Measurements from ENCODE around the gene CARD14.

CARD14 gene

DNA sequence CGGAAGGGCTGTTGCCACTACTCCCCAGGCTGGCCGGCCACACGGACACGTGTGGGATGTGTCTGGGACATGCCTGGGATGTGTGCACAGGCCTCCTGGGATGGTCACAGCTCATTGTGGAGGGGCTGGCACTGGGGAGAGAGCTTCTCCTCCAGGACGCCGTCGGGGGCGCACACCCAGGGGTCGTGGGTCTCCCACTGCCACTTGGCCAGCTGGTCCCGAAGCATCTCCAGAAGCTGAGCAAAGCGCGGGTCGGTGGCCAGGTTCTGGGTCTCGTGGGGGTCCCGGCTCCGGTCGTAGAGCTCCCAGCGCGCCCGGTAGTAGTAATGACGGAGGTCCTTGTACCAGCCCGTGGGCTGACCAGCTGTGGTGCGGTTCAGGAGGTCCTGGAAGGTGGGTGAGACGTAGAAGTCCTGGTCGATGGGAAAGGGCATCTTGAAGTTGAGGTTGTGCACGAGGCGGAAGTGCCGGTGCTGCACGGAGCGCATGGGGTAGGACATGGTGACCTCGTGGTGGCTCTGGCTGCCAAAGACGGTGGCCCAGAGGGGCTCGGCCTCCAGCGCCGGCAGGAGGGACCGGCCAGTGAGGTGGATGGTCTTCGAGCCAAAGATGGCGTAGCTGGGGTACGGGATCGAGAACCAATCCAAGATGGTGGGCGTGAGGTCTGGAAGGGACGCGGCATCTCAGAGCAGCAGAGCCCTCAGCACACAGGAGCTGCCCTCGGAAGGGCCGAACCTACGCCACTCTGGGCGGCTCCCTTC is 40.7 kb downstream of the CARD14 start:
- no peak for DNase-seq (ENCODE audit: low read depth in 2 of 2)

DNA sequence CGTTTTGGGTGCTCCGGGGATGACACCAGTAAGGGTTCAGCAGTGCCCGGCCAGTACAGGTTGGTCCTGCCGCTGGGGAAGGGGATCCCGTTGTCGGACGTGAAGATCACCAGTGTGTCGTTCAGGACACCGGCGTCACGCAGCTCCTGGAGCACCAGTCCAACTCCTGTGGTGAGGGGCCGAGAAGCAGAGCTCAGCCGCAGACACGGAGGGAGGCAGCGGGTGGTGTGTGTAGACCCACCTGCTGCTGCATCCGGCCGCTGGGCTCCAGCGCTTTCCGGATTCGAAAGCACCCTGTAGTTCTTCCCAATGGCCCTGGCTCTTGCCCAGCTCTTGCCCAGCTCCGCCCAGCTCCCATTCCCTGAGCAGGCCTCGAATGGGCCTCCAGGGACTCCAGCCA is 42.3 kb downstream of the CARD14 start:
- no peak for DNase-seq (ENCODE audit: low read depth in 2 of 2)

DNA sequence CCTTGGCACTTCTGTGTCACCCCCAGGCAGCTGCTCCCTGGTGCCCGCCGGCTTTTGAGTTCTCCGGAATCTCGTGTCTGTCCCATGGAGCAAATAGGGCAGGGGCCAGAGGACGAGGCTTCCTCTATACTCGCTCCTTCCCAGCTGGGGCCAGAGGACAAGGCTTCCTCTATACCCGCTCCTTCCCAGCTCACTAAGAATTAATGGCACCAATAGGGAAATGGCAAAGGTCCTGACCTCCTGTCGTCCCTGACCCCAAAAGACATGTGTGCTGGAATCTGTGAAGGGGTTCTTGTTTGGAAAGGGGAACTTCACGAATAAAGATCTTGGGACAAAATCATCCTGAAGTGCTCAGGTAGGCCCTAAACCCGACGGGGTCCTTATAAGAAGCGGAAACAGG is 42.7 kb downstream of the CARD14 start:
- DNase-seq (ENCODE audit: low read depth in 2 of 2) = no peak

DNA sequence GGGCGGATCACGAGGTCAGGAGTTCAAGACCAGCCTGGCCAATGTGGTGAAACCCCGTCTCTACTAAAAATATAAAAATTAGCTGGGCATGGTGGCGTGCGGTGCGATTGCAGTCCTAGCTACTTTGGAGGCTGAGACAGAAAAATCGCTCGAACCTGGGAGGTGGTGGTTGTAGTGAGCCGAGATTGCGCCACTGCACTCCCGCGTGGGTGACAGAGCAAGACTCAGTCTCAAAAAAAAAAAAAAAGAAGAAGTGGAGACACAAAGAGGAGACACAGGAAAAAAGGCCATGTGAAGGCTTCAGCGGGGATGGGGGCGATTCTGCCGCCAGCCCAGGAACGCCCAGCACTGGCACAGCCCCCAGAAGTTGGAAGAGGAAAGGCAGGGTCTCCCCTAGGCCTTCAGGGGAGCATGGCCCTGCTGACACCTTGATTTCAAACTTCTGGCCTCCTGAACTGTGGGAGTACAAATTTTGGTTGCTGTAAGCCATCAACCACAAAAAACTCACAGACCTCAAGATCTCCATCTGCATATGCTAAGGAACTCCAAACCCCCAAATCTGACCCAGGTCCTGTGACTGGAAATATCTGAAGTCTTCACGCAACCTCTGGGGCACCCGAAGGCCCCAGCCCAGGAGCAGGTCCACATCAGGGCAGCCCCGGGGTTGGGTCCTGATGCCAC is 43.3 kb downstream of the CARD14 start:
- no peak for DNase-seq (ENCODE audit: low read depth in 2 of 2)

DNA sequence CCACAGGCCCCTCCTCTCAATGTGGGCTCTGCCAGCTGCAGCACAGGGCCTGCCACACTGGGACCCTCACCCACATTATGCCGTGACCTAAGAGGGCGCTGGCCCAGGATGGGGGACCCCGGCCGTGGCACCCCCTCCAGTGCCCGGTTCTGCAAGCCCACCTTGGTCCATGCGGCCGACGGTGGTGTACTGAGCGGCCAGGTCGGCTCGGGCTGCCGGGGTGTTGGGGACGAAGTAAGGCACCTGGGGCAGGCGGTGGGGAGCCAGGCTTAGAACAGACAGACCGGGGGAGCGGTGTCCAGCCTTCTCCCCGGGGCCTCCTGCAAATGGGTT is 43.8 kb downstream of the CARD14 start:
- no peak for DNase-seq (ENCODE audit: low read depth in 2 of 2)

DNA sequence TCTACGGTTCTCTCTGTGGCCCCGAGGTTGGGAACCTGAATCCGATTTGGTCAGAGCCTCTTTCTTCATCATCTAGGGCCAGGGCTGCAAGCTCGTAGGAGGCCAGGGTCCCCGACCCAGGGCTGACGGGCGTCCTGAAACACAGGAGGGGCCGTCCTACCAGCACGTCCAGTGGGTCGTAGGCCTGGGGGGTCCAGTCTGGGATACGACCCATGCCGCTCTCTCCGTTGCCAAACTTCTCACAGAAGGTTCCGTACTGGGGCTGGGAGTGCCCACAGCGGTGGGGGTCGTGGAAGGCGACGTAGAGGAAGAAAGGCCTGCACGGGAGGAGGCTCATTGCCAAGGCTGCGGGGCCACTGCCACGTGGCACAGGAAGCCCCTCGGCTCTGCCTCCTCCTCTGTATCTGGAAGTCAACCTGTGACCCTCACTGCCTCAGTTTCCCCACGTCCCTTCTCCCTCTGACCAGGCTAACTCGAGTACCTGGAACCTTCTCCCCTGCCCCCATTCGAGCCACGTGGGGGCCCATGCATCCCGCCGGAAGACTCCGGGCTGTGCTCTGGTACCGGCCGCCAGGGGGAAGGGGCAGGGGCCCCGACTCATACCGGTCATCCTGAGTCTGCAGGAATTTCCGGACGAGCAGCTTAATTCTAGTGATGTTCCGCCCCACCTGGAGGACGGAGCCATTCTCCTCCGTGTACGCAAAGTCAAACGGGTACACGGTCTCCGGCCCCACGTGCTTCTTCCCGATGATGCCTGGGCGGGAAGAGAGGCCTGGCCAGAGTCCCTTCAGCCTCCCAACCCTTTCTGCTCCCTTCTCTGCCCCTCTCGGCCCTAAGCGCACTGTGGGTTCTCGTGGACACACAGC is 44.4 kb downstream of the CARD14 start:
- no peak for DNase-seq (ENCODE audit: low read depth in 2 of 2)

DNA sequence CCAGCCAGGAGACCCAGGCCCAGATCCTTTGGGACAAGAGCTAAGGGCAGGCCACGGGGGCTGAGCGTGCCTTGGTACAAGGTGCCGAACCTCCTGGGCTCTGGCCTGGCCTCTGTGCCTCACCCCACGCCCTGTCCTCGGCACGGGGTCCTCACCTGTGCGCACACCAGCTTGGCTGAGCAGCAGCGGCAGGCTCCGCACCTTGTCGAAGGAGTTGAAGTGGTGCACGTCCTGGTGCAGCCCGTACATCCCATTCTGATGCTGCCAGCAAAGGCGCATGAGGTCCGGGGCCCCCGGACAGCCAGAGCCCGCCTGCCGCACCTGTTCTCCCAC is 45.0 kb downstream of the CARD14 start:
- no peak for DNase-seq (ENCODE audit: low read depth in 2 of 2)

DNA sequence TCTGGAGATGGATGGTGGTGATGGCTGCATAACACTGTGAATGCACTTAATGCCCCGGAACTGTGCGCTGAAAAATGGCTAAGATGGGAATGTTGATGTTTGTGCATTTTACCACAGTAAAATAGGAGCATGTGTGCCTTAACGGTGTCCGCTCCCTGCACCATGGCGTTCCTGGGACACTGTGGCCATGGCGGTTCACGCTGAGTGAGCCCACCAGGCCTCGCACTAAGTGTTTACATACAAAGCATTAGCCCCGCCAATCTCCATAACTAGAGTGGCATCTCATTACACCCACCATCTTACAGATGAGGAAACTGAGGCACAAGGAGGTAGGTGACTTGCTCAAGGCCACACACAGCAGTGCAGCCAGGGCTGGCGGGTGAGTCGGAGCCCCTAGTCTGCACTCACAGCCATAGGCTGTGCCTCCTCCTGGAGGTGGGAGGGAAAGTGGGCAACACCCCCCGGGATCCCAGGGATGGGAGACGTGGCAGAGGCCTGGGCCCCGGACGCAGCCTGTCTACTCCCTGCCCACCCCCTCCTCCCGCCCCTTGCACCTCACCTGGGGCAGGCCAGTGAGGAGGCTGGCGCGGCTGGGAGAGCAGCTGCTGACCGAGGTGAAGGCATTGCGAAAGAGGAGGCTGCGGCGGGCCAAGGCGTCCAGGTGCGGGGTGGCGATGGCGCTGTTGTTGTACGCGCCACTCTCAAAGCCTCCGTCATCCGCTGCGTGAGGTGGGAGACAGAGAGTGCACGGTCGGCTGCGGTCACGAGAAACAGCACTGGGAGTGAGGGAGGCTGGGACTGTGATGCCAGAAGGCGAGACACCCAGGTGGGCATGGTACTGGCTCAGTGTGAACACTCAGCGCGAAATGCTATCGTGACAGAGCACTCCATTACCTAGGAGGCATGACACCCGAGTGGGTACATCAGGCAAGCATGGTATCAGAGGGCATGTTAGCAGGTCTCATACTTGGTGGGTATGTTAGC is 46.9 kb downstream of the CARD14 start:
- no peak for DNase-seq (ENCODE audit: low read depth in 2 of 2)

DNA sequence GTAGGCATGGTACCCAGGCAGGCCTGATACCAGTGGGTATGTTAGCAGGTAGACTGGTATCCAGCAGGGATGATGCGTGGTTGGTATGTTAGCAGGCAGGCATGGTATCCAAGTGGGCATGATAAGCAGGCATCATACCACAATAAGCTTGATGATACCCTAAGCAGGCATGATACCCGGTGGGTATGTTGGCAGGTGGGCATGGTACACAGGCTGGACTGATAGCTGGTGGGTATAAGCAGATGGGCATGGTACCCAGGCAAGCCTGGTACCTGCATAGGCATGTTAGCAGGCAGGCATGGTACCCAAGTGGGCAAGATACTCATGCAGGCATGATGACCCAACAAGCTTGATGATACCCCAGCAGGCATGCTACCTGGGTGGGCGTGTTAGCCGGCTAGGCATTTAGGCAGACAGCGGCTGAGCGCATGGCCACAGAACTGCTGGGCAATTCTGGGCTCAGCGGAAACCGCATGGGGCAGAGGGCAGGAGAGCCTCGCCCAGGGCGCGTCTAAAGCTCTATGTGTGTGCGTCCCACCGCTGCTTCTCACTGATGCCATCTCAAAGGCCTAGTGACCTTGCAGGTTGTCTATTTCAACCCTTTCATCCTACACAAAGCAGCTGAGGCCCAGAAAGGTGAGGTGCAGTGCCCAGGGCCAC is 48.0 kb downstream of the CARD14 start:
- DNase-seq (ENCODE audit: low read depth in 2 of 2) = no peak

DNA sequence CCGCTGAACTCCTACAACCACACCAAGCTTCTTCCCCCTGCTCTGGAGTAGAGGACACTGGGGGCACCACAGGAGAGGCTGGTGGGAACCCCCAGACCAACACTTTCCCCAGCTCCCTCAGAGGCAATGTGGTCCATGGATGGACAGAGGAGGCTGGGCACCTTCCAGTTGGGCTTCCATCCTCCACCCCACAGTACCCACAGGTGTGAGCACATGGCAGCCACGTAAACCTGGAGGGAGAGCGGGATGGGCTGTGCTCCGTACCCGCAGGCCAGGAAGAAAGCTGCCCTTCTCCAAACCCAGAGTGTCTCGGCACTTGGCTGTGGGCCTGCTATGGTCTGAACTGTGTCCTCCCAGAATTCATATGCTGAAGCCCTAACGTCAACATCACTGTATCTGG is 48.6 kb downstream of the CARD14 start:
- no peak for DNase-seq (ENCODE audit: low read depth in 2 of 2)

DNA sequence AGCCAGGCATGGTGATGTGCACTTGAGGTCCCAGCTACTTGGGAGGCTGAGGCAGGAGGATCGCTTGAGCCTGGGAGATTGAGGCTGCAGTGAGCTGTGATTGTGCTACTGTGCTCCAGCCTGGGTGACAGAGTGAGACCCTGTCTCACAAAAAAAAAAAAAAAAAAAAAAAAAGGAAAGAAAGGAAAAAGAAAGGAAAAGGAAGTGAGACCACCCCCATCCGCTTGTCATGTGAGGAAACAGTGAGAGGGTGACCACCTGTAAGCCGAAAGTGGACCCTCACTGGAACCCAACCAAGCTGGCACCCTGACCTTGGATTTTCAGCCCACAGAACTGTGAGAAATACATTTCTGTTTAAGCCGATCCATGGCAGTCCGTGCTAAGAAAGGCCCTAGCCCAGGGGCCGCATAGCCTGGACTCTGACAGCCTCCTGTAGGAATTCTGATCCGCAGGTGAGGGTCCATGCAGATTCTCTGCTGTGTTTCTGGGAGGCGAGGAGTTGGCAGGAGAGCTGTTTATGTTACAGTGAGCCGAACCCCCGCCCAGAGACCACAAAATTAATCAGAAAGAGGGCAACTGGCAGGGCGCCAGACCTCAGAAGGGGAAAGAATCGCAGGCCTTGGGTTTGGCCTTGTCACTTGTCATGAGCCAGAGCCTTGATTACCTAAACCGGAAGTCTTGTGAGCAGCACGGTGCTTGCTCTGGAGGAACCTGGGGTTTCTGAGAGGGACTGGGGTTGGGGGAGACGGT is 49.4 kb downstream of the CARD14 start:
- DNase-seq (ENCODE audit: low read depth in 2 of 2) = peak; percentile 89 to 90

DNA sequence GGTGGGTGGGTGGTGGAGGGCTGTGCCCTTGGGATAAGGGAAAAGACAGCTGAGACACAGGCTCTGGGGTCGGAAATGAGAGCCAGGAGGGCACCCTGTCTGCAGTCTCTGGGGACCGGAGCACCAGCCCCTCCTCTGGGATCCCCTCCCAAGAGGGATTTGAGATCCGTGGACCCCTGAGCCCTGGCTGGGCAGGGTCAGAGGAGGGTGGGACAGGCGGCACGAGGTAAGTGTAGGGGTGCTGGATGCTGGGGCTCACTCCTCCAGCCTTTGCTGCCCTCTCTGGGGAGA is 49.9 kb downstream of the CARD14 start:
- DNase-seq (ENCODE audit: low read depth in 2 of 2) = no peak

DNA sequence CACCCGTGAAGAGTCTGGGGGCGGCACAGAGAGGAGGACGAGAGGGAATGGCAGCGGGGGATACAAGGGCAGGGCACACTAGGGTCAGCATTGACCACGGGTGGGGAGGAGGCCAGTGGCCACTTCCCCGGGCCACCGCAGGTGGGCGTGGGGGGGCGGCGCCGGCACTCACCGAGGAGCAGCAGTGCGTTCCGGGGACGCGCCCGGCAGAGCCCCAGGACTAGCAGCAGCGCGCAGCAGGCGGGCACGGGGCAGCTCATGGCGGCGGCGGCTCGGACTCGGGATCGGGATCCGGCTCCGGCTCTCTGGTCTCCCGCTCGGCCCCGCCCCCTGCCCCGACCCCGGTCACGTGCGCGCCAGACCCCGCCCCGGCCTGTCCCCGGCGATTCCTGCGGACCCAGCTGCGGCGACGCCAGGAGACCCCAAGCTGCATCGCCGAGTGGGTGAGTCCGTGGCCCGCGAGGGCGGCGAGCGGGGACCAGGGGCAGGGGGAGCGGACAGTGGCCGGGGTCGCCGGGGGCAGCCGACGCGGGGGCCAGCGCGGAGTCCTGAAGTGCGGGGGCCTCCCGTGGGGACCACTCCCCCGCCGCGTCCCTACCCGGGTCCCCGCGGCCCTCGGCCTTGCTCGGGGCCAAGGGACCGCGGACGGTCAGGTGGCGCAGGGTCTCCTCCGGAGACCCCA is 50.4 kb downstream of the CARD14 start, which contains the start of the genes SGSH and SLC26A11:
Gene SGSH (minus strand): TSS at position 280 of the 682 bp plus-strand sequence. CDS start 20 bp downstream, at position 260.
Gene SLC26A11 (plus strand): TSS at position 374 of the 682 bp plus-strand sequence. CDS start 1,134 bp downstream, outside the sequence.
- peak in 1 of 2 donors; percentile 6 for DNase-seq (ENCODE audit: low read depth in 2 of 2)

DNA sequence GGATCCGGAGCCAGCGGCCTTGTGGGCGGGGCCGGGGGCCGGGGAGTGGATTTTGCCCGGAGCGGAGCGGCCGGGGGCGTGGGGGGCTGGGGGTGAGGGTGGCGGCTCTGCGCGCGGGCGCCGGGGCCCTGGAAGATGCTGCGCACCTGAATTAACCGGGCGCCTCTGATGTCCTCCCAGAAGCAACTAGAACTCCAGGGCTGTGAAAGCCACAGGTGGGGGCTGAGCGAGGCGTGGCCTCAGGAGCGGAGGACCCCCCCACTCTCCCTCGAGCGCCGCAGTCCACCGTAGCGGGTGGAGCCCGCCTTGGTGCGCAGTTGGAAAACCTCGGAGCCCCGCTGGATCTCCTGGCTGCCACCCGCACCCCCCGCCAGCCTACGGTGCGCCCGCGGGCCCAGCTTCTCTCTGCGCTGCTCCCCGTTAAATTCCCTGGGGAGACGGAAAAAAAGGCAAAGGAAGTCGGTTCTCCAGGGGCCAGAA is 50.9 kb downstream of the CARD14 start:
- no peak for DNase-seq (ENCODE audit: low read depth in 2 of 2)

DNA sequence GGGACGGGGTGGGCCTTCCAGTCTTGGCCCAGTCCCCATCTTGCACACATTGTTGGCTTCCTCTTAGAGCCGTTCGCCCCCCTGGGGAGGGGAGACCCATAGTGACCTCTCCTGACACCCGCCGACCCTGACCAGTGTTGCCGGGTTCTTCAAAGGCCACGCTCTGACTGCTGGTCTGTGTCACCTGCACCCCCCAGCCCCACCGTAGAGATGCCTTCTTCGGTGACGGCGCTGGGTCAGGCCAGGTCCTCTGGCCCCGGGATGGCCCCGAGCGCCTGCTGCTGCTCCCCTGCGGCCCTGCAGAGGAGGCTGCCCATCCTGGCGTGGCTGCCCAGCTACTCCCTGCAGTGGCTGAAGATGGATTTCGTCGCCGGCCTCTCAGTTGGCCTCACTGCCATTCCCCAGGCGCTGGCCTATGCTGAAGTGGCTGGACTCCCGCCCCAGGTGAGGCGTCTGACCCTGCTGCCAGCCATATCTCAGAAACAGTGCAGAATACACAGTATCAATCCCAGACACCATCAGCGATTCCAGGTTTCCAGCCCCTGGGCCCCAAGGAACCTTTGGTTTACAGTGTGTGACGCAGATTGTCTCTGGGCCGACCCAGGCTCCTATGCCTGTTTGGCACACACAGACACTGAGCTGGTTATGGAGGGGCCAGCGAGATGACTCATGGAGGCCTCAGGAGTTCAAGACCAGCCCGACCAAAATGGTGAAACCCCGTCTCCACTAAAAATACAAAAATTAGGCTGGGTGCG is 51.7 kb downstream of the CARD14 start:
- DNase-seq (ENCODE audit: low read depth in 2 of 2) = no peak

DNA sequence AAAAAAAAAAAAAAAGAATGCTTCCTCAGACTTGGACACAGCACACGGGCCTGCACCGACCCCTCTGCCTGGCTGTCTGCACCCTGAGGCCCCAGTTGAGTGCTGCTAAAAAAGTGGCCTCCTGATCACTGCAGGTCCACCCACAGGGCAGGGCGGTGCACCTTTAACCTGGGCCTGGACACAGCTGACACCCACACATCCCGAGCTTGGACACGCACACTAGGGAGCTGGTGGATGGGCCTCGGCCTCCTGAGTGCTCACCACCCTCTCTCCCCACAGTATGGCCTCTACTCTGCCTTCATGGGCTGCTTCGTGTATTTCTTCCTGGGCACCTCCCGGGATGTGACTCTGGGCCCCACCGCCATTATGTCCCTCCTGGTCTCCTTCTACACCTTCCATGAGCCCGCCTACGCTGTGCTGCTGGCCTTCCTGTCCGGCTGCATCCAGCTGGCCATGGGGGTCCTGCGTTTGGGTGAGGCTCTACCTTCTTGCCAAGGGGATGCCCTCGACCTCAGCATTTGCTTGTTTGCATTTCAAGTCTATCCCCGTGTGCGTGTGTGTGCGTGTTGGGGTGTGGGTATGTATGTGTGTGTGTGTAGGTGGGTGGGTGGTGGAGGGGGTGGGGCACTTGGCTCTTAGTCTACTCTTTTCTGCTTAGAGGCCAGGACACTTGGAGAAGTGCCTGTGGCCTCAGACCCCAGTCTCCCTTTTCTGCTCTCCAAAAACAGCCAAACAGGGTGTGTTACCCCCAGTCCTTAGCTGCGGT is 52.7 kb downstream of the CARD14 start:
- no peak for DNase-seq (ENCODE audit: low read depth in 2 of 2)

DNA sequence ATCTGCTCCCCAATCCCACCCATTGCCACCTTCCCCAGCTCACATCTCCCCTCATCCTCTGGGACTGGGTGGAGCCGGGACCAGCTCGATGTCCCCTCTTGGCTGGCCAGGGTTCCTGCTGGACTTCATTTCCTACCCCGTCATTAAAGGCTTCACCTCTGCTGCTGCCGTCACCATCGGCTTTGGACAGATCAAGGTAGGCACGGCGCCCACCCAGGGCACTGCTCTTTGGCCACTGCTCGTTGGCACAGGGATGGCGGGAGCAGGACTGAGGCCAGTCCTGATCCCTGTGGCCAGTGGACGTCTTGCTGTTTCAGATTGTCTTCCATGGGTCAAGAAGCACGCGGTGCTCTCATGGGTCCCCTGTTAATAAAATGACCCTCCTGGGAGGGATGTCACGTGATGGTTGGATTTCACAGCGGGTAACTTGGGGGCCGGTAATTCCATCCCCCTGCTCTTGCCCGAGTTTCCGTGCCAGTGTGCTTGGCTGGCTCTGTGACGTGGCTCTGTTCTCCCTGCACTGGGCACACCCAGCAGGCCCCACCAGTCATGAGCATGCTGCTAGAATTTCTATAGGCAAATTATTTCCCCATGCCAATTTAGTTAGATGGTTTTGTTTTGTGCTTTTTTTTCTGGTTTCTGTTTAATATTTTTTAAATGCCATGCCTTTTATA is 53.4 kb downstream of the CARD14 start:
- DNase-seq (ENCODE audit: low read depth in 2 of 2) = no peak

All from activated CD8-positive, alpha-beta memory T cell treated with anti-CD3 and anti-CD28 coated beads for 4 hours (primary cell).